CD14-positive monocyte (primary cell): Measurements from ENCODE around the gene BICRAL. TPM values are rescaled to one million over a fixed set of nuclear protein-coding genes. Genes with fewer than 3 reads are reported as not detected.

Experiments
- DNase-seq, 3 donors: peaks; one replicate each; pipeline ENCODE4 v3.0.0-alpha.2; 2011 to 2022
- H2AFZ ChIP-seq: 2 replicates; pipeline ENCODE4 v1.6.0; 2012; ENCODE audit warnings: mild to moderate bottlenecking, low read depth, low read length, inconsistent platforms; ENCODE audit not compliant: insufficient read depth, poor library complexity, severe bottlenecking
- H3K27ac ChIP-seq, 2 donors: 1 replicate in 1 of 2; 2 replicates in 1 of 2; pipeline ENCODE4 v1.5.1; 2012 to 2013; ENCODE audit warnings: low read length in 2 of 2, control low read depth in 1 of 2, inconsistent platforms in 1 of 2, low read depth in 1 of 2, mild to moderate bottlenecking in 1 of 2
- H3K27me3 ChIP-seq, 2 donors: one replicate each; pipeline versions ENCODE4 v1.6.0 to v1.6.1; 2011 to 2013; ENCODE audit warnings: low read length in 2 of 2; ENCODE audit not compliant: control insufficient read depth in 2 of 2, insufficient read depth in 2 of 2
- H3K36me3 ChIP-seq, 2 donors: replicated peaks in 1 of 2; 1 replicate in 1 of 2; 2 replicates in 1 of 2; pipeline versions ENCODE4 v1.5.1 to v1.6.1; 2012 to 2013; ENCODE audit warnings: low read length in 2 of 2, control low read depth in 1 of 2, inconsistent platforms in 1 of 2, mild to moderate bottlenecking in 1 of 2; ENCODE audit not compliant: insufficient read depth in 2 of 2, control insufficient read depth in 1 of 2
- H3K4me1 ChIP-seq, 2 donors: 1 replicate in 1 of 2; 2 replicates in 1 of 2; pipeline versions ENCODE4 v1.5.1 to v1.6.1; 2012 to 2013; ENCODE audit warnings: low read length in 2 of 2, control low read depth in 1 of 2, inconsistent platforms in 1 of 2, mild to moderate bottlenecking in 1 of 2, moderate library complexity in 1 of 2; ENCODE audit not compliant: insufficient read depth in 2 of 2, control insufficient read depth in 1 of 2
- H3K4me2 ChIP-seq: replicated peaks from 2 replicates; pipeline ENCODE3; 2012; ENCODE audit warnings: low read length, moderate library complexity, mild to moderate bottlenecking; ENCODE audit not compliant: poor library complexity, severe bottlenecking; ENCODE audit errors: extremely low read depth
- H3K4me3 ChIP-seq, 3 experiments: fragments of 200-600 bp in 1 of 3; sonication (generic) in 1 of 3; replicated peaks in 1 of 3; 1 replicate in 2 of 3; 2 replicates in 1 of 3; pipeline ENCODE4 v1.5.1; 2011 to 2013; ENCODE audit warnings: low read length in 3 of 3, mild to moderate bottlenecking in 3 of 3, control low read depth in 2 of 3, low read depth in 2 of 3, inconsistent platforms in 1 of 3, moderate library complexity in 1 of 3
- H3K79me2 ChIP-seq: 2 replicates; pipeline ENCODE4 v1.6.0; 2012; ENCODE audit warnings: mild to moderate bottlenecking, control low read depth, inconsistent platforms, low read length, moderate library complexity; ENCODE audit not compliant: insufficient read depth
- H3K9ac ChIP-seq: 2 replicates; pipeline ENCODE4 v1.6.0; 2017; ENCODE audit warnings: low read length, mild to moderate bottlenecking; ENCODE audit not compliant: insufficient read depth, poor library complexity, severe bottlenecking
- H3K9me3 ChIP-seq, 2 donors: replicated peaks in 1 of 2; 1 replicate in 1 of 2; 2 replicates in 1 of 2; pipeline versions ENCODE4 v1.5.1 to v1.6.1; 2012 to 2013; ENCODE audit warnings: low read length in 2 of 2, control low read depth in 1 of 2; ENCODE audit not compliant: control insufficient read depth in 1 of 2, insufficient read depth in 1 of 2
- H4K20me1 ChIP-seq: 2 replicates; pipeline ENCODE4 v1.6.0; 2012; ENCODE audit warnings: mild to moderate bottlenecking, low read length, control low read depth, moderate library complexity; ENCODE audit not compliant: insufficient read depth
- H3K27ac Mint-ChIP-seq, 7 donors: one replicate each; pipeline ENCODE4 v1.8.0; 2020; ENCODE audit warnings: mild to moderate bottlenecking in 7 of 7, mixed read lengths in 7 of 7, moderate library complexity in 6 of 7, inconsistent platforms in 2 of 7
- H3K27me3 Mint-ChIP-seq, 3 donors: one replicate each; pipeline ENCODE4 v1.8.0; 2021 to 2022; ENCODE audit warnings: low read depth in 3 of 3, mild to moderate bottlenecking in 3 of 3, mixed read lengths in 3 of 3, moderate library complexity in 3 of 3, inconsistent platforms in 1 of 3
- H3K36me3 Mint-ChIP-seq, 2 donors: one replicate each; pipeline ENCODE4 v1.8.0; 2020; ENCODE audit warnings: mixed read lengths in 2 of 2, inconsistent platforms in 1 of 2, mild to moderate bottlenecking in 1 of 2
- H3K4me1 Mint-ChIP-seq: one replicate; pipeline ENCODE4 v1.8.0; 2020; ENCODE audit warnings: mild to moderate bottlenecking, mixed read lengths
- H3K4me3 Mint-ChIP-seq, 2 donors: one replicate each; pipeline ENCODE4 v1.8.0; 2020; ENCODE audit warnings: mild to moderate bottlenecking in 2 of 2, mixed read lengths in 2 of 2, moderate library complexity in 1 of 2
- H3K9me3 Mint-ChIP-seq, 7 donors: one replicate each; pipeline ENCODE4 v1.8.0; 2020 to 2022; ENCODE audit warnings: mixed read lengths in 7 of 7, mild to moderate bottlenecking in 6 of 7, moderate library complexity in 6 of 7, inconsistent platforms in 2 of 7
- CTCF ChIP-seq: fragments of 200-600 bp; IDR thresholded peaks from one replicate; pipeline ENCODE4 v1.8.0; 2022; ENCODE audit warnings: antibody characterized with exemption, mild to moderate bottlenecking
- WGBS: methylation state at CpG from one replicate; pipeline ENCODE4 v1.1.5; 2013; ENCODE audit warnings: missing lambda C conversion rate; ENCODE audit not compliant: insufficient coverage; 5-methylcytosine and 5-hydroxymethylcytosine counted together
- intact Hi-C, 2 donors: fragments of 100-400 bp; cut with micrococcal nuclease; formaldehyde crosslinking; loops; one replicate each; pipeline versions ENCODE4 v1.15.0 to v1.15.1; 2023
- polyA plus RNA-seq, 3 donors: library from polyadenylated mRNA; depleted of rRNA in 1 of 3; unstranded in 2 of 3; stranded (reverse) in 1 of 3; fragments of 300-500 nt in 2 of 3; fragments of >200 nt in 1 of 3; fragmentation: Illumina TruSeq in 2 of 3; gene quantifications; 1 replicate in 2 of 3; 2 replicates in 1 of 3; pipeline ENCODE4 v1.2.3, GENCODE V29; 2012 to 2021

Gene BICRAL
- polyA plus RNA-seq, 3 donors: 1.6 to 14.6 (median 2.2) TPM

DNA sequence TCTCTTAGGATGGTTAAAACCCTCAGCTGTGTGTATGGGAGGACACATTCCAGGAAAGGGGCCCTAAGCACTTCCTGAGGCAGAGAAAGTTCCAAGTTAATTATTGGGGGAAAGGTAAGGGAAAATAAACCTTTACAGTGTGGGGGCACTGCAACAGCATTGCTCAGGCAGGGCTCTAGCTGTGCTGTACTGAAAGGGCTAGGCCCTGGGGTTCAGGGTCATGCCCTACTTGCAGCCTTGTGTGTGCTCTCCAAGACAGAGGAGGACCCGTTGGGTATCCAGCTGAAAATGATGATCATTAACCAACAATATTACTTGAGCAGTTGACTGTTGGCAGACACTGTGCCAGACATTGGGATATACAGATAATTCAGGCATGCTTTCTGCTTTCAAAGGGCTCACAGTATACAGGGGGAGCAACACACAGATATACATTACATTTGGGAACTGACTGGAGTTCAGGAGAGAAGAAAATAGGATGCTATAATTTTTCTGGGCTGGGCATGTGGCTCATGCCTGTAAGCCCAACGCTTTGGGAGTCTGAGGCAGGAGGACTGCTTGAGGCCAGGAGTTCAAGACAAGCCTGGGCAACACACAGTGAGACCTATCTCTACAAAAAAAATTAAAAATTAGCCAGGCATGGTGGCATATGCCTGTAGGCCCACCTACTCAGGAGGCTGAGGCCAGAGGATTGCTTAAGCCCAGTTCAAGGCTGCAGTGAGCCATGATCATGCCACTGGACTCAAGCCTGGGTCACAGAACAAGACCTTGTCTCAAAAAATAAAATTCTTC, 88.5 kb downstream of the BICRAL start:
- DNase-seq: no peak
- intact Hi-C loops: no loop called here
- no peaks in the 10 kb centered on the region for H4K20me1 ChIP-seq
- no peaks in the 10 kb centered on the region for H3K27me3 ChIP-seq
- no peak overlapping the region for H3K4me3 ChIP-seq
- H3K9ac ChIP-seq: no peak overlapping the region
- TF ChIP-seq CTCF: no peak
- no peaks in the 10 kb centered on the region for H3K79me2 ChIP-seq
- no peaks in the 10 kb centered on the region for H3K4me1 Mint-ChIP-seq
- H3K4me1 ChIP-seq: no peaks in the 10 kb centered on the region
- H3K4me3 Mint-ChIP-seq: no peak overlapping the region
- H3K27me3 Mint-ChIP-seq: peaks cover 0 to 3% (median 2%) of the 10 kb centered on the region in 3 donors
- H3K9me3 Mint-ChIP-seq: no peaks in the 10 kb centered on the region
- H3K27ac ChIP-seq: no peak overlapping the region
- H3K27ac Mint-ChIP-seq: no peak overlapping the region
- H3K4me2 ChIP-seq: no peak overlapping the region
- no CpG with 5 or more reads among the region's 2 CpGs for WGBS
- H3K9me3 ChIP-seq: no peaks in the 10 kb centered on the region
- H3K36me3 ChIP-seq: peaks cover 36 to 44% of the 10 kb centered on the region in 2 donors
- H3K36me3 Mint-ChIP-seq: peaks cover 30 to 41% of the 10 kb centered on the region in 2 donors
- no peak overlapping the region for H2AFZ ChIP-seq

GRCh38 chr6:42871711-42872110, 89.9 kb downstream of the BICRAL start:
- no peaks in the 10 kb centered on the region for H4K20me1 ChIP-seq
- no peak overlapping the region for H3K9ac ChIP-seq
- WGBS: no CpG with 5 or more reads among the region's 3 CpGs
- no peaks in the 10 kb centered on the region for H3K27me3 ChIP-seq
- H3K27me3 Mint-ChIP-seq: peaks cover 0 to 3% (median 2%) of the 10 kb centered on the region in 3 donors
- H3K9me3 Mint-ChIP-seq: no peaks in the 10 kb centered on the region
- H3K36me3 ChIP-seq: peaks cover 24 to 31% of the 10 kb centered on the region in 2 donors
- no peaks in the 10 kb centered on the region for H3K79me2 ChIP-seq
- no peak overlapping the region for H3K4me2 ChIP-seq
- intact Hi-C loops: no loop called here
- H3K27ac Mint-ChIP-seq: no peak overlapping the region
- H3K27ac ChIP-seq: no peak overlapping the region
- no peak for TF ChIP-seq CTCF
- peaks cover 17 to 27% of the 10 kb centered on the region in 2 donors for H3K36me3 Mint-ChIP-seq
- H3K4me1 ChIP-seq: no peaks in the 10 kb centered on the region
- H3K9me3 ChIP-seq: no peaks in the 10 kb centered on the region
- no peak for DNase-seq
- H3K4me3 Mint-ChIP-seq: no peak overlapping the region
- H3K4me1 Mint-ChIP-seq: no peaks in the 10 kb centered on the region
- H2AFZ ChIP-seq: no peak overlapping the region
- H3K4me3 ChIP-seq: no peak overlapping the region
